ENCODE results near the gene NUDT3. TPM values are rescaled to one million over a fixed set of nuclear protein-coding genes. Genes with fewer than 3 reads are reported as not detected.
"Not testable (repeated sequence)": the region's sequence is repeated elsewhere in the genome, so short reads cannot be mapped to it uniquely, and the experiment has no call there.

NUDT3 gene
- total and polyA plus RNA-seq, 9 of the 15 experiments (the other 6 are each of a cell fraction or from before 2014, with no cell fraction given): 5.4 to 81.2 (median 56.4) TPM

DNA sequence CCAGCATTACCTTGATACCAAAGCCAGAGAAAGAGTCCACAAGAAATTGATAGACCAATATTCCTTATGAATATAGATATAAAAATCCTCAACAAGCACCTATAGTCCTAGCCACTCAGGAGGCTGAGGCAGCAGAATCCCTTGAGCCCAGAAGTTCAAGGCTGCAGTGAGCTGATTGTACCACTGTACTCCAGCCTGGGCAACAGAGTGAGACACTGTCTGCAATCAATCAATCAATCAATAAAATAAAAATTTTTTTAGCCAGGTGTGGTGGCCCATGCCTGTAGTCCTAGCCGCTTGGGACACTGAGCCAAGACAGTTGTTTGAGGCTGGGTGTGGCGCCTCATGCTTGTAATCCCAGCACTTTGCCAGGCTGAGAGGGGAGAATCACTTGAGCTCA, 124.7 kb downstream of the NUDT3 start:
- ChIA-PET CTCF (ENCODE audit: low intra/inter-chr PET ratio) (no interaction called here), POLR2A (interaction anchor here (0.6 to 1.0 kb wide), 4 partner anchors 14 to 33 kb away, joined by 3 to 5 read pairs (median 3); no protein-coding TSS in a partner anchor)
- in situ Hi-C loops (cut with MboI) (no loop called here), intact Hi-C loops (cut with micrococcal nuclease) (no loop called here)
- no peaks in the 10 kb centered on the region for H4K20me1 ChIP-seq (replicated peaks; ENCODE audit: control insufficient read depth, insufficient read depth, low read length)
- ATAC-seq (no peak), DNase-seq (ENCODE audit: extremely low read depth in 1 of 4, low spot score in 3 of 4) (no peak), FAIRE-seq (no peak)
- peaks cover 3% of the 10 kb centered on the region for H3K9me3 ChIP-seq (replicated peaks; ENCODE audit: control insufficient read depth, insufficient read depth, low read depth, low read length)
- no peak overlapping the region for H3K27ac ChIP-seq (ENCODE audit: extremely low read depth, low read depth, low read length)
- BruUV-seq (replicated peaks): no TSS peak
- WGBS (ENCODE audit: insufficient coverage, low coverage, missing lambda C conversion rate): 87% methylated on average over 2 of the region's 2 CpGs
- 0 out of 3 replicates have a peak, but pooled peaks cover 2% of the 10 kb centered on the region for H3K79me2 ChIP-seq (ENCODE audit: control insufficient read depth, insufficient read depth, low read length)
- peak; percentile 90 for TF ChIP-seq ZNF121 (CRISPR knock-in tag; conservative IDR thresholded peaks at IDR 0.05)
- TF ChIP-seq, protein P1, sequence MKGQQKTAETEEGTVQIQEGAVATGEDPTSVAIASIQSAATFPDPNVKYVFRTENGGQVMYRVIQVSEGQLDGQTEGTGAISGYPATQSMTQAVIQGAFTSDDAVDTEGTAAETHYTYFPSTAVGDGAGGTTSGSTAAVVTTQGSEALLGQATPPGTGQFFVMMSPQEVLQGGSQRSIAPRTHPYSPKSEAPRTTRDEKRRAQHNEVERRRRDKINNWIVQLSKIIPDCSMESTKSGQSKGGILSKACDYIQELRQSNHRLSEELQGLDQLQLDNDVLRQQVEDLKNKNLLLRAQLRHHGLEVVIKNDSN (CRISPR knock-in tag; IDR thresholded peaks at IDR 0.05): no peak
- no peak overlapping the region for H3K4me3 ChIP-seq
- H3K36me3 ChIP-seq (ENCODE audit: control insufficient read depth, insufficient read depth, low read length): no peaks in the 10 kb centered on the region
- no peaks in the 10 kb centered on the region for H3K9me1 ChIP-seq (ENCODE audit: control insufficient read depth, insufficient read depth, low read length)
- no peak overlapping the region for H2AFZ ChIP-seq (ENCODE audit: low read depth, low read length)
- H3K4me1 ChIP-seq (replicated peaks in 1 of 2; ENCODE audit: control insufficient read depth in 2 of 2, insufficient read depth in 2 of 2, low read length in 2 of 2): peaks cover 8 to 9% of the 10 kb centered on the region in 2 experiments; a peak in 4 of 5 replicates
- H3K4me2 ChIP-seq (ENCODE audit: insufficient read depth, low read length): no peak overlapping the region
- H3K9ac ChIP-seq (ENCODE audit: insufficient read depth in 1 of 2, low read depth in 2 of 2, low read length in 2 of 2): no peak overlapping the region
- no peaks in the 10 kb centered on the region for H3K27me3 ChIP-seq (ENCODE audit: control insufficient read depth in 2 of 2, insufficient read depth in 2 of 2, low read length in 2 of 2)

DNA sequence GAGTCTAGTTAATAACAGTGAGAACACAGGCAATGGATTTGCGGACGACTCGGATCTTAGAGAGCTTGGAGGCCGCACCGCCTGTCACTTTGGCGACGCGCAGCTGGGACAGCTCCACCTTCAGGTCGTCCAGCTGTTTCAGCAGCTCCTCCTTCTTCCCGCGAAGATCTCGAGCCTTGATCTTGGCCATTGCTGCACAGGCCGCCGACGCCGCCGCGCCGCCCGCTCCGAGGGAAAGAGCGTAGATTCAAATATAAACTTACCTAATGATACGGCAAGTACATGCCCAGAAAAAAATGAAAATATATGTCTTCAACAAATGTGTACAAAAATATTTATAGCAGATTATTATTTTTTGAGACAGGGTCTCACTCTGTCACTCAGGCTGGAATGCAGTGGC, 129.0 kb downstream of the NUDT3 start:
- H3K9ac ChIP-seq (ENCODE audit: insufficient read depth in 1 of 2, low read depth in 2 of 2, low read length in 2 of 2); H3K27ac ChIP-seq (ENCODE audit: extremely low read depth, low read depth, low read length); ATAC-seq; DNase-seq (ENCODE audit: extremely low read depth in 1 of 4, low spot score in 3 of 4); H3K4me1 ChIP-seq (replicated peaks in 1 of 2; ENCODE audit: control insufficient read depth in 2 of 2, insufficient read depth in 2 of 2, low read length in 2 of 2); H3K9me1 ChIP-seq (ENCODE audit: control insufficient read depth, insufficient read depth, low read length); H2AFZ ChIP-seq (ENCODE audit: low read depth, low read length); CTCF ChIA-PET (ENCODE audit: low intra/inter-chr PET ratio); H3K36me3 ChIP-seq (ENCODE audit: control insufficient read depth, insufficient read depth, low read length); H3K27me3 ChIP-seq (ENCODE audit: control insufficient read depth in 2 of 2, insufficient read depth in 2 of 2, low read length in 2 of 2); FAIRE-seq; BruUV-seq (replicated peaks); intact Hi-C loops (cut with micrococcal nuclease); H4K20me1 ChIP-seq (replicated peaks; ENCODE audit: control insufficient read depth, insufficient read depth, low read length); POLR2A ChIA-PET; H3K79me2 ChIP-seq (ENCODE audit: control insufficient read depth, insufficient read depth, low read length); H3K4me2 ChIP-seq (ENCODE audit: insufficient read depth, low read length); in situ Hi-C loops (cut with MboI); H3K4me3 ChIP-seq: not testable (repeated sequence)
- WGBS (ENCODE audit: insufficient coverage, low coverage, missing lambda C conversion rate): 98% methylated on average over 23 of the region's 23 CpGs
- TF ChIP-seq, protein P2, sequence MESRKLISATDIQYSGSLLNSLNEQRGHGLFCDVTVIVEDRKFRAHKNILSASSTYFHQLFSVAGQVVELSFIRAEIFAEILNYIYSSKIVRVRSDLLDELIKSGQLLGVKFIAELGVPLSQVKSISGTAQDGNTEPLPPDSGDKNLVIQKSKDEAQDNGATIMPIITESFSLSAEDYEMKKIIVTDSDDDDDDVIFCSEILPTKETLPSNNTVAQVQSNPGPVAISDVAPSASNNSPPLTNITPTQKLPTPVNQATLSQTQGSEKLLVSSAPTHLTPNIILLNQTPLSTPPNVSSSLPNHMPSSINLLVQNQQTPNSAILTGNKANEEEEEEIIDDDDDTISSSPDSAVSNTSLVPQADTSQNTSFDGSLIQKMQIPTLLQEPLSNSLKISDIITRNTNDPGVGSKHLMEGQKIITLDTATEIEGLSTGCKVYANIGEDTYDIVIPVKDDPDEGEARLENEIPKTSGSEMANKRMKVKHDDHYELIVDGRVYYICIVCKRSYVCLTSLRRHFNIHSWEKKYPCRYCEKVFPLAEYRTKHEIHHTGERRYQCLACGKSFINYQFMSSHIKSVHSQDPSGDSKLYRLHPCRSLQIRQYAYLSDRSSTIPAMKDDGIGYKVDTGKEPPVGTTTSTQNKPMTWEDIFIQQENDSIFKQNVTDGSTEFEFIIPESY (CRISPR knock-in tag; IDR thresholded peaks at IDR 0.05): peak; percentile 98
- H3K9me3 ChIP-seq (replicated peaks; ENCODE audit: control insufficient read depth, insufficient read depth, low read depth, low read length): peaks cover 12% of the 10 kb centered on the region
